ENCODE data around the gene ACP7.

DNA sequence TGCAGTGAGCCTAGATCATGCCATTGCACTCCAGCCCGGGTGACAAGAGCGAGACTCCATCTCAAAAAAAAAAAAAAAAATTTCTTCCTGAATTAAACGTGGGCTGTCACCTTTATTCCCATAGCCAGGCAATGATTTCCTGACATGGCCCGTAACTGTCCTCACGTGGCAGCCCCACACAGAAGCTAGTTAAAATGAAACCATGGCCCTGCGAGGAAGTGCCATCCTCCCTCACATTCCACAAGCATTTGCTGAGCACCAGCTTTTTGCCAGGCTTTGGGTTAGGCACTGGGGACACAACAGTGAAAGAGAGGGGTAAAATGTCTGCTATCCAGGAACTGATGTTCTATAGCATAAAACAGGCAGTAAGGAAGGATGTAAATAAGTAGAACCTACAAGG lies 38.7 kb upstream of the ACP7 start:
- TF ChIP-seq, protein P1, sequence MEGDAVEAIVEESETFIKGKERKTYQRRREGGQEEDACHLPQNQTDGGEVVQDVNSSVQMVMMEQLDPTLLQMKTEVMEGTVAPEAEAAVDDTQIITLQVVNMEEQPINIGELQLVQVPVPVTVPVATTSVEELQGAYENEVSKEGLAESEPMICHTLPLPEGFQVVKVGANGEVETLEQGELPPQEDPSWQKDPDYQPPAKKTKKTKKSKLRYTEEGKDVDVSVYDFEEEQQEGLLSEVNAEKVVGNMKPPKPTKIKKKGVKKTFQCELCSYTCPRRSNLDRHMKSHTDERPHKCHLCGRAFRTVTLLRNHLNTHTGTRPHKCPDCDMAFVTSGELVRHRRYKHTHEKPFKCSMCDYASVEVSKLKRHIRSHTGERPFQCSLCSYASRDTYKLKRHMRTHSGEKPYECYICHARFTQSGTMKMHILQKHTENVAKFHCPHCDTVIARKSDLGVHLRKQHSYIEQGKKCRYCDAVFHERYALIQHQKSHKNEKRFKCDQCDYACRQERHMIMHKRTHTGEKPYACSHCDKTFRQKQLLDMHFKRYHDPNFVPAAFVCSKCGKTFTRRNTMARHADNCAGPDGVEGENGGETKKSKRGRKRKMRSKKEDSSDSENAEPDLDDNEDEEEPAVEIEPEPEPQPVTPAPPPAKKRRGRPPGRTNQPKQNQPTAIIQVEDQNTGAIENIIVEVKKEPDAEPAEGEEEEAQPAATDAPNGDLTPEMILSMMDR (IDR thresholded peaks at IDR 0.05; ENCODE audit: insufficient read depth, low read depth, low read length), result no peak
- TF ChIP-seq EZH2 (IDR thresholded peaks at IDR 0.05; ENCODE audit: insufficient read depth, low read length), result no peak
